H4 (cell line): Measurements from ENCODE around the gene FAM149A. TPM values are rescaled to one million over a fixed set of nuclear protein-coding genes. Genes with fewer than 3 reads are reported as not detected.

Source experiments
- DNase-seq: peaks from one replicate; pipeline ENCODE4 v3.0.0-alpha.2; 2015; ENCODE audit warnings: low spot score
- total RNA-seq: library from RNA; depleted of rRNA; stranded (reverse); fragments of >200 nt; shearing (Covaris generic); gene quantifications from 2 replicates; pipeline ENCODE4 v1.2.3, GENCODE V29; 2014

The FAM149A gene
- total RNA-seq, 1 experiment from 2014 or later: 2.2 TPM

GRCh38 chr4:186105647-186106321 lies 1.3 kb downstream of the FAM149A start:
- no peak for DNase-seq

- no peak for DNase-seq
Observed at GRCh38 chr4:186107947-186108346, 3.4 kb downstream of the FAM149A start.

GRCh38 chr4:186108391-186108790 lies 3.9 kb downstream of the FAM149A start:
- DNase-seq: no peak

- DNase-seq: no peak
Observed at GRCh38 chr4:186109245-186109644, 4.7 kb downstream of the FAM149A start.

GRCh38 chr4:186116697-186117096 lies 12.2 kb downstream of the FAM149A start:
- DNase-seq: no peak

GRCh38 chr4:186118582-186118981 lies 14.1 kb downstream of the FAM149A start:
- DNase-seq: no peak

GRCh38 chr4:186121057-186121456 lies 16.6 kb downstream of the FAM149A start:
- no peak for DNase-seq

GRCh38 chr4:186128842-186129241 lies 24.3 kb downstream of the FAM149A start:
- no peak for DNase-seq

- no peak for DNase-seq
Observed at GRCh38 chr4:186131935-186132334, 27.4 kb downstream of the FAM149A start.

- peak; percentile 43 for DNase-seq
Observed at GRCh38 chr4:186132577-186133242, 28.2 kb downstream of the FAM149A start.

- no peak for DNase-seq
Observed at GRCh38 chr4:186134257-186134656, 29.8 kb downstream of the FAM149A start.

GRCh38 chr4:186134861-186135260 lies 30.4 kb downstream of the FAM149A start:
- no peak for DNase-seq

- peak; percentile 18 for DNase-seq
Observed at GRCh38 chr4:186137196-186137794, 32.8 kb downstream of the FAM149A start.

- DNase-seq: no peak
Observed at GRCh38 chr4:186144198-186144945, 39.9 kb downstream of the FAM149A start.

- no peak for DNase-seq
Observed at GRCh38 chr4:186144946-186145569, 40.6 kb downstream of the FAM149A start.

GRCh38 chr4:186146458-186146857 lies 42.0 kb downstream of the FAM149A start:
- no peak for DNase-seq

- DNase-seq: no peak
Observed at GRCh38 chr4:186148336-186148975, 44.0 kb downstream of the FAM149A start.

- peak; percentile 45 for DNase-seq
Observed at GRCh38 chr4:186149872-186150271, 45.4 kb downstream of the FAM149A start.

GRCh38 chr4:186150926-186151325 lies 46.4 kb downstream of the FAM149A start:
- DNase-seq: no peak

GRCh38 chr4:186151499-186151898 lies 47.0 kb downstream of the FAM149A start:
- DNase-seq: no peak
